Pancreas (tissue), 10 donors: ENCODE measurements around the gene LRFN2. TPM values are rescaled to one million over a fixed set of nuclear protein-coding genes. Genes with fewer than 3 reads are reported as not detected.
A peak's percentile ranks its signal among the peaks of the same experiment; 100 is the strongest.

ENCODE experiments used
- ATAC-seq, 4 donors: fragments of 200-7000 bp; cut with Tn5 transposase; one replicate each; pipeline versions ENCODE4 v1.8.0 to v1.9.1; 2020; ENCODE audit warnings: mild to moderate bottlenecking in 4 of 4, moderate library complexity in 4 of 4
- DNase-seq, 6 donors: peaks; one replicate each; pipeline ENCODE4 v3.0.0-alpha.2; 2020
- FAIRE-seq: peaks from 2 replicates; lab custom pipeline; 2012; peaks lifted over from hg19 to GRCh38; lab: Jason Lieb, UNC
- H3K27ac ChIP-seq, 4 donors: fragments of 200-600 bp; sonication (generic); 1 replicate in 3 of 4; 2 replicates in 1 of 4; pipeline versions ENCODE4 v1.5.0 to v1.8.0; 2020
- H3K27me3 ChIP-seq, 4 donors: fragments of 200-600 bp; one replicate each; pipeline ENCODE4 v1.8.0; 2021
- H3K36me3 ChIP-seq, 3 donors: fragments of 200-600 bp; sonication (generic) in 1 of 3; one replicate each; pipeline versions ENCODE4 v1.5.0 to v1.8.0; 2020 to 2021
- H3K4me1 ChIP-seq, 3 donors: fragments of 200-600 bp; one replicate each; pipeline ENCODE4 v1.8.0; 2021
- H3K4me3 ChIP-seq, 4 donors: fragments of 200-600 bp; sonication (generic) in 2 of 4; one replicate each; pipeline versions ENCODE4 v1.5.0 to v1.8.0; 2020 to 2021
- H3K9me3 ChIP-seq, 4 donors: fragments of 200-600 bp; one replicate each; pipeline ENCODE4 v1.8.0; 2021
- CTCF ChIP-seq, 4 donors: fragments of 200-600 bp; sonication (generic) in 3 of 4; IDR thresholded peaks; one replicate each; pipeline versions ENCODE4 v1.5.0 to v1.8.0; 2021; ENCODE audit warnings: antibody characterized with exemption in 4 of 4
- whole genome bisulfite sequencing, 2 donors: extraction: QIAGEN DNeasy Blood & Tissue Kit; methylation state at CpG; one replicate each; pipeline ENCODE4 v1.1.7; 2013; 5-methylcytosine and 5-hydroxymethylcytosine counted together
- intact Hi-C, 3 donors: fragments of 100-400 bp; cut with DNase I; formaldehyde crosslinking; loops; one replicate each; pipeline versions ENCODE4 v1.11.1 to v1.14.2; 2022
- polyA plus RNA-seq, 2 donors: library from polyadenylated mRNA; stranded (reverse); fragments of 200-250 nt; gene quantifications; one replicate each; pipeline ENCODE4 v1.2.3, GENCODE V29; 2013
- total RNA-seq, 6 donors: library from RNA; stranded (reverse); fragmentation: NEBNext Ultra II Directional in 4 of 6; extraction: Animal tissue kit (Norgen Biotek cat#: 25700) in 4 of 6; gene quantifications; one replicate each; pipeline versions ENCODE4 v1.2.1 to v1.2.4, GENCODE V29; 2021 to 2023
- donor health status: healthy with polysubstance abuse.
- donor health status: DM: no; HTN: no; CAD: no; lungs with moderate emphysema.
- donor health status: DM: no; HTN: no; CAD: no.
- donor health status: control.
- donor health status: control.
- donor health status: Bipolar disorder and iron deficiency.
- donor health status: DM: yes; HTN: yes; CAD: no.
- donor health status: DM: no; HTN: no; CAD: no.
- donor health status: DM: no; HTN: no; CAD: no.
- donor health status: DM: yes; HTN: yes; CAD: no.

The LRFN2 gene
- total and polyA plus RNA-seq, 8 donors, result 0.22 to 1.5 (median 0.54) TPM

- TF ChIP-seq CTCF (IDR thresholded peaks at IDR 0.05), result no peak
- H3K27ac ChIP-seq, result no peak overlapping the region
- no peaks in the 10 kb centered on the region for H3K36me3 ChIP-seq
- 87 to 93% methylated on average over 7 of the region's 7 CpGs for WGBS, 2 donors
- FAIRE-seq (no peak), ATAC-seq (peak in 1 of 4 donors; percentile 25), DNase-seq (no peak)
- no peaks in the 10 kb centered on the region for H3K27me3 ChIP-seq
- no peaks in the 10 kb centered on the region for H3K4me1 ChIP-seq
- H3K9me3 ChIP-seq, result no peaks in the 10 kb centered on the region
- no peak overlapping the region for H3K4me3 ChIP-seq
- intact Hi-C loops, result no loop called here
These were observed 148.0 kb downstream of the LRFN2 start for GRCh38 chr6:40439026-40439800.

DNA sequence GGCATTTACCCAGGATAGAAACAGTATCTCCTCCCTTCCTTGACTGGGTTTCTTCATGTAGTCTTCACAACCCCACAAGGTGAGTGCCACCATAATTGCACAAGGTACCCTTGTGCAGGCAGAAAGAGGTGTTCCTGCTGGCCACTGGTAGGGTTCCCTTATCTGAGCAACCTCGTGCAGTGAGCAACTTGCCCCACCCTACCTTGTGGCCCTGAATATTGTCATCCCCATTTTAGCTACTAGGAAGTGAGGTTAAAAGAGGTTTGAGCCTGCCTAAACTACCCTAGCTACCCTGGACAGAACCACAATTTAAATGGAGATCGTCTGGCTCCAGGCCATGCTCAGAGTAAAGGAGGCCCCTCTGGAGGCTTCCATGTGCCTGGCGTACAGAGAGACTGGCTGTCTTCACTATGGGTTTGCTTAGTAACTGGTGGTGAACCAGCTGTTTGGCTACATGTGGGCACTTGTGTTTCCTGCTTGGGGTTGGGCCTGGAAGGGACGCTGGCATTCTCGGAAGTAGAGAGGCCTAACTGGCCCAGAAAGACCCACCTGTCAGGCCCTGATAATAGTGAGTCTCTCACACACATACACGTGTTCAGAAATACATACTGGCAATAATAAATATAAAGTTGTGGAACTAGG, 148.8 kb downstream of the LRFN2 start:
- Histone ChIP-seq H3K9me3 (no peaks in the 10 kb centered on the region), H3K27ac (no peak overlapping the region), H3K36me3 (no peaks in the 10 kb centered on the region), H3K4me3 (no peak overlapping the region), H3K27me3 (no peaks in the 10 kb centered on the region), H3K4me1 (no peaks in the 10 kb centered on the region)
- DNase-seq, result no peak
- no peak for ATAC-seq
- no peak for TF ChIP-seq CTCF (IDR thresholded peaks at IDR 0.05)
- FAIRE-seq, result no peak
- WGBS, 2 donors, result 78 to 82% methylated on average over 6 of the region's 6 CpGs
- intact Hi-C loops, result no loop called here

DNA sequence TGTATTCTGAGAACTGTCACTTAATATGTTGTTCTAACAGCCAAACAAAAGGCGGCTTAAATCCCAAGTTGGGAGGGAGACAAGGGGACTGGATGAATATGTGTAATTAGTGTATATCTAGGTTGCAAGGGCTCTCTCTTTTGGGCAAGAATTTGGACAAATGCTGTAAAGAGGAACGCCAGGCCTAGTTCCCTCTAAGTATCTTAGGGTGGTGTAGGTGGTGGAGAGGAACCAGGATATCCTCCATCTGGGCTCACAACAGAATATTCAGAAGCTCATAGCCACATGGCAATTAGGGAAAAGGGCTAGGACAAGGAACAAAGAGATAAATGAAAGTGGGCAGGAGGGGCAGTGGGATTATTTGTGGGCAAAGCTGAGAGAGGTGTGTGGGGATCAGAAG, 149.5 kb downstream of the LRFN2 start:
- no peak for TF ChIP-seq CTCF (IDR thresholded peaks at IDR 0.05)
- Histone ChIP-seq H3K36me3 (no peaks in the 10 kb centered on the region), H3K27ac (no peak overlapping the region), H3K4me1 (no peaks in the 10 kb centered on the region), H3K27me3 (no peaks in the 10 kb centered on the region), H3K9me3 (no peaks in the 10 kb centered on the region), H3K4me3 (no peak overlapping the region)
- no peak for FAIRE-seq
- whole genome bisulfite sequencing, 2 donors, result 83 to 96% methylated on average over 2 of the region's 2 CpGs
- no peak for ATAC-seq
- intact Hi-C loops, result no loop called here
- DNase-seq, result no peak

DNA sequence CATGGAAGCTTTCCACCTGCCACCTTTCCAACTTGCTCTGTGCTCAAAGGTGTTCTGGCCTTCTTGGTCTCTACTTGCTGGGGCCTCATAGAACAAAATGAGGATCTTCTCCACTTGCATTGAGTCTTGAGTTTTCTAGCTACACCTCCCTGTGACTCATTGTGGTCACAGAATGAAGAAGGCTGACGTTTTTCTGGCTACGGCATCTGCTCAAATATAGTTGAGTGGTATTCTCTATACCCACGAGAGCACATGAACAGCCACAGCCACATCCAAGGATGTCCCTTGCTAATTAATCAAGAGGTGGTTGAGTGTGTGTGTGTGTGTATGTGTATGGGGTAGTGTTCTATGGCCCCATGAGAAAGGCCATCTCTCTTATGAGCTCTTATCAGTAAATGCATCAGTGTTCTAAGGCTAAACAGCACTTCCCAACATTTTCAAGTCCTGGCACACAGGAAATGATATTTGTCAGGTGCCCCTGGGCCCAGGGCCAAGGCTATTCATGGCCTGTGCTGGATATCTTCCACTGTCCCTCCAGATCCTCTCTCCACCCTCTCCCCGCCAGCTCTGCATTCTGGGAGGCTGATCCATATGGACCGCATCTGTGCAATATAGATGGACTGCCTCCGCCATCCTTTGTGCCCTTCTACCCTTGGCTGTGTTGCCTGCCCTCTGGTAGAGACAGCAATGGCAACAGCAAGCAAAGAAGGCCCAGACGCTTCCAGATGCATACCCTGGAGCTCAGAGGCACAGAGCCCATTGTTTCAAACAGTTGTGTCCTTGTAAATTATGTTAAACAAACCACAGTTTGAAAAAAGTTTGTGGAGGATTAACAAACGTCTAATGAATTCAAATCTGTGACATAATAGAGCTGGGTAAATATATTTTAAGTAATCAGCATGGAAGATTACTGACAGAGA, 150.2 kb downstream of the LRFN2 start:
- Histone ChIP-seq H3K9me3 (no peaks in the 10 kb centered on the region), H3K36me3 (no peaks in the 10 kb centered on the region), H3K27ac (no peak overlapping the region), H3K4me1 (no peaks in the 10 kb centered on the region), H3K4me3 (no peak overlapping the region), H3K27me3 (no peaks in the 10 kb centered on the region)
- intact Hi-C loops, result no loop called here
- no peak for TF ChIP-seq CTCF (IDR thresholded peaks at IDR 0.05)
- no peak for ATAC-seq
- FAIRE-seq, result no peak
- WGBS, 2 donors, result 80 to 82% methylated on average over 8 of the region's 8 CpGs
- DNase-seq, result no peak
